GM12878 (cell line): ENCODE results near the gene DHCR7. TPM values are rescaled to one million over a fixed set of nuclear protein-coding genes. Genes with fewer than 3 reads are reported as not detected.

Experiments used
- ATAC-seq: fragments of 200-7000 bp; cut with Tn5 transposase; 3 replicates; pipeline ENCODE4 v1.9.1; 2020; ENCODE audit warnings: mild to moderate bottlenecking, moderate library complexity
- BruUV-seq: library from RNA; stranded (reverse); fragments of 400-500 nt; replicated peaks from 2 replicates; lab custom pipeline; 2021; lab: Mats Ljungman, UMichigan
- CTCF ChIA-PET: fragments of 300-600 bp; sonication (Branson Sonifier 250); formaldehyde crosslinking; extraction: SDS; loops from one replicate; lab custom pipeline; 2021; ENCODE audit warnings: inconsistent platforms; lab: Yijun Ruan, JAX
- POLR2A ChIA-PET: fragments of 350-600 bp; formaldehyde crosslinking; extraction: SDS; loops from one replicate; lab custom pipeline; 2021; ENCODE audit warnings: inconsistent platforms; lab: Charles Lee
- RAD21 ChIA-PET: fragments of 300-600 bp; sonication (Branson Sonifier 250); formaldehyde crosslinking; loops from one replicate; lab custom pipeline; 2023; ENCODE audit warnings: antibody characterized with exemption; ENCODE audit not compliant: unreplicated experiment; lab: Charles Lee
- SMC1A ChIA-PET: fragments of 300-600 bp; sonication (Branson Sonifier 250); formaldehyde crosslinking; loops from one replicate; lab custom pipeline; 2023; ENCODE audit not compliant: unreplicated experiment, uncharacterized antibody; lab: Charles Lee
- DNase-seq: peaks from one replicate; pipeline ENCODE4 v3.0.0-alpha.2; 2011; ENCODE audit warnings: low read depth, low spot score
- FAIRE-seq: peaks from 3 replicates; lab custom pipeline; 2011; peaks lifted over from hg19 to GRCh38; lab: Jason Lieb, UNC
- H2AFZ ChIP-seq: 2 replicates; pipeline ENCODE4 v1.6.0; 2011; ENCODE audit warnings: low read depth, low read length, control low read depth; ENCODE audit not compliant: control insufficient read depth
- H3K27ac ChIP-seq: 2 replicates; pipeline ENCODE4 v1.5.1; 2011; ENCODE audit warnings: control low read depth; ENCODE audit not compliant: control insufficient read depth, insufficient read depth
- H3K27me3 ChIP-seq, 2 experiments: replicated peaks in 1 of 2; 2 replicates each; pipeline versions ENCODE4 v1.6.0 to v1.6.1; 2011; ENCODE audit warnings: low read length in 1 of 2; ENCODE audit not compliant: control insufficient read depth in 2 of 2, insufficient read depth in 2 of 2
- H3K36me3 ChIP-seq, 2 experiments: 2 replicates each; pipeline ENCODE4 v1.5.1; 2011; ENCODE audit warnings: low read length in 1 of 2; ENCODE audit not compliant: control insufficient read depth in 2 of 2, insufficient read depth in 2 of 2
- H3K4me1 ChIP-seq: 2 replicates; pipeline ENCODE4 v1.6.1; 2011; ENCODE audit warnings: mild to moderate bottlenecking, low read length, moderate library complexity, mixed read lengths; ENCODE audit not compliant: control insufficient read depth, insufficient read depth
- H3K4me2 ChIP-seq: 2 replicates; pipeline ENCODE4 v1.6.0; 2011; ENCODE audit warnings: control low read depth; ENCODE audit not compliant: control insufficient read depth, insufficient read depth
- H3K4me3 ChIP-seq: fragments of 200-600 bp; sonication (generic); 2 replicates; pipeline ENCODE4 v1.5.1; 2016
- H3K79me2 ChIP-seq: 2 replicates; pipeline ENCODE4 v1.6.0; 2011; ENCODE audit warnings: low read length; ENCODE audit not compliant: control insufficient read depth, insufficient read depth
- H3K9ac ChIP-seq: 2 replicates; pipeline ENCODE4 v1.8.0; 2011; ENCODE audit warnings: low read length, control low read depth, mixed read lengths; ENCODE audit not compliant: control insufficient read depth, insufficient read depth
- H3K9me3 ChIP-seq: replicated peaks from 3 replicates; pipeline ENCODE4 v1.5.1; 2011; ENCODE audit warnings: mild to moderate bottlenecking, low read length; ENCODE audit not compliant: control insufficient read depth, insufficient read depth
- H4K20me1 ChIP-seq: 2 replicates; pipeline ENCODE4 v1.6.0; 2011; ENCODE audit not compliant: control insufficient read depth, insufficient read depth
- CBFB ChIP-seq: IDR thresholded peaks from 2 replicates; pipeline ENCODE4 v1.6.1; 2016; ENCODE audit warnings: antibody characterized with exemption, low read depth
- DPF2 ChIP-seq: fragments of 450-650 bp; IDR thresholded peaks from 2 replicates; pipeline ENCODE4 v1.6.1; 2017; ENCODE audit warnings: mild to moderate bottlenecking
- EP300 ChIP-seq, 2 experiments: fragments of 150-350 bp in 1 of 2; IDR thresholded peaks; 2 replicates each; pipeline ENCODE4 v1.6.1; 2011 to 2012; ENCODE audit warnings: low read depth in 2 of 2, low read length in 2 of 2, borderline replicate concordance in 1 of 2, improper control_type of control experiment in 1 of 2, inconsistent platforms in 1 of 2; ENCODE audit not compliant: control insufficient read depth in 1 of 2
- FOS ChIP-seq: IDR thresholded peaks from 3 replicates; pipeline ENCODE4 v1.6.1; 2011; ENCODE audit warnings: borderline replicate concordance; ENCODE audit not compliant: insufficient read length; ENCODE audit errors: extremely low read depth
- GATAD2B ChIP-seq: fragments of 450-650 bp; conservative IDR thresholded peaks from 2 replicates; pipeline ENCODE4 v1.6.1; 2017; ENCODE audit warnings: low read depth, mild to moderate bottlenecking, moderate library complexity
- IKZF1 ChIP-seq: fragments of 450-650 bp; conservative IDR thresholded peaks from 2 replicates; pipeline ENCODE4 v1.6.1; 2017; ENCODE audit warnings: antibody characterized with exemption, mild to moderate bottlenecking
- MEF2B ChIP-seq: fragments of 450-650 bp; IDR thresholded peaks from 2 replicates; pipeline ENCODE4 v1.6.1; 2018; ENCODE audit warnings: mild to moderate bottlenecking, moderate library complexity; ENCODE audit not compliant: partially characterized antibody, poor library complexity, severe bottlenecking
- MTA2 ChIP-seq: fragments of 450-650 bp; IDR thresholded peaks from 2 replicates; pipeline ENCODE4 v1.6.1; 2016; ENCODE audit warnings: low read depth, mild to moderate bottlenecking, moderate library complexity
- PML ChIP-seq: IDR thresholded peaks from 2 replicates; pipeline ENCODE4 v1.6.1; 2012; ENCODE audit warnings: low read length, inconsistent platforms
- SPI1 ChIP-seq: IDR thresholded peaks from 2 replicates; pipeline ENCODE4 v1.6.1; 2011; ENCODE audit warnings: low read depth, mild to moderate bottlenecking, low read length, moderate library complexity, borderline replicate concordance; ENCODE audit not compliant: insufficient read depth
- SREBF2 ChIP-seq: IDR thresholded peaks from 2 replicates; pipeline ENCODE4 v1.6.1; 2012; ENCODE audit warnings: mild to moderate bottlenecking, low read length
- STAT3 ChIP-seq: IDR thresholded peaks from 2 replicates; pipeline ENCODE4 v1.6.1; 2011; ENCODE audit warnings: low read depth, low read length, improper control_type of control experiment
- TARDBP ChIP-seq: IDR thresholded peaks from 2 replicates; pipeline ENCODE4 v1.6.1; 2016; ENCODE audit warnings: borderline replicate concordance
- in situ Hi-C: fragments of 300-500 bp; cut with MboI; formaldehyde crosslinking; loops from 9 replicates; pipeline ENCODE4 v1.14.3; 2018; ENCODE audit warnings: mixed read lengths
- intact Hi-C: fragments of 100-400 bp; cut with micrococcal nuclease; formaldehyde crosslinking; loops from one replicate; pipeline ENCODE4 v1.14.2; 2022; ENCODE audit not compliant: unreplicated experiment
- polyA plus RNA-seq, 11 experiments: library from polyadenylated mRNA; depleted of rRNA in 4 of 11; unstranded in 6 of 11; stranded (reverse) in 5 of 11; fragments of >200 nt; fragmentation: Nextera tagmentation in 4 of 11; fragmentation: Illumina TruSeq in 1 of 11; extraction: Ambion mirVana in 4 of 11; extraction: Trizol in 1 of 11; gene quantifications; 1 replicate in 1 of 11; 2 replicates in 10 of 11; pipeline versions ENCODE4 v1.2.1 to v1.2.3, GENCODE V29; 2011 to 2016; ENCODE audit warnings: inconsistent platforms in 2 of 11, missing spikeins in 2 of 11, low read depth in 1 of 11
- total RNA-seq, 4 experiments: library from RNA; depleted of rRNA in 3 of 4; stranded (reverse); fragments of >200 nt in 3 of 4; fragmentation: Illumina TruSeq in 1 of 4; extraction: Trizol in 1 of 4; gene quantifications; 2 replicates each; pipeline versions ENCODE4 v1.2.1 to v1.2.3, GENCODE V29; 2013 to 2021
- TF ChIP-seq, protein P1 (sequence below): fragments of 450-650 bp; IDR thresholded peaks from 2 replicates; pipeline ENCODE4 v1.6.1; 2017; ENCODE audit warnings: mild to moderate bottlenecking
- TF ChIP-seq, protein P2 (sequence below): fragments of 450-650 bp; IDR thresholded peaks from 2 replicates; pipeline ENCODE4 v1.6.1; 2017; ENCODE audit warnings: low read depth, mild to moderate bottlenecking, moderate library complexity
- TF ChIP-seq, protein P3 (sequence below): fragments of 450-650 bp; formaldehyde crosslinking; IDR thresholded peaks from 2 replicates; pipeline ENCODE4 v1.4.0; 2020; ENCODE audit warnings: mild to moderate bottlenecking, moderate library complexity

The DHCR7 gene
- total and polyA plus RNA-seq, 10 of the 15 experiments (the other 5 are each of a cell fraction or from before 2014, with no cell fraction given) = 4.2 to 115 (median 57.8) TPM

DNA sequence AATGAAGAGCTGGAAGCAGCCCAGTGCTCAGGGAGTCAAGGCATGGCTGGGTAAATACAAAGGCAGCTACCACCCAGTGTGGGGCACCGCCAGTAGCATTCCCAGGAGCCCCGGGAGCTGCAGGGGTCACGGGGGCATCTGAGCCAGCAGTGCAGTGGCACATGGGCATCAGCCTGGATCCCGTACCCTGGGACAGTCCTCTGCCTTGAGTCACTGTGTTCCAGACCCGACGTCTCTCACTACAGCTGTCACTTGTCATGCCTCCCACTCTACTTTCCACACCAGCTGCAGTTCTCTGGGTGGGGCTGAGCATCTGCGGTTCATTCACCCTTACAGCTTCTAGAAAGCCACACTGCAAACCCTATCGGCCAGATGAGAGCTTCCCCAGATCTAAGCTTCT lies 29.6 kb downstream of the DHCR7 start (continued):
- TF ChIP-seq MEF2B (peak; percentile 25), MTA2 (peak; percentile 40; the same call in 1 of the 2 replicates), SREBF2 (no peak), EP300 (IDR thresholded peaks at IDR 0.05; ENCODE audit: borderline replicate concordance in 1 of 2, control insufficient read depth in 1 of 2, low read depth in 2 of 2, low read length in 2 of 2) (peak in 1 of 2 experiments; percentile 60; a peak in 1 of 4 replicates), FOS (no peak), IKZF1 (peak; percentile 70), DPF2 (peak; percentile 73; the same call in 1 of the 2 replicates)

DNA sequence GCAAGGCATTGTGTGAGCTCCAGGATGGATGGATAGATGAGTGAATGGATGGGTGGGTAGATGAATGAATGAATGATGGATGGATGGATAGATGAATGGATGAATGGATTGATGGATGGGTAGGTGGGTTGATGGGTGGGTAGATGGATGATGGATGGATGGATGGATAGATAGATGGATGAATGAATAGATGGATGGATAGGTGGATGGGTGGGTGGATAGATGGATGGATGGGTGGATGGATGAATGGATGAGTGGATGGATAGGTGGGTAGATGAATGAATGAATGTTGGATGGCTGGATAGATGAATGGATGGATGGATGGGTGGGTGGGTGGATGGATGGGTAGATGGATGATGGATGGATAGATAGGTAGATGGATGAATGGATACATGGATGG lies 33.5 kb downstream of the DHCR7 start:
- CTCF ChIA-PET = no interaction called here
- FAIRE-seq = no peak
- DNase-seq = no peak
- RAD21 ChIA-PET = no interaction called here
- SMC1A ChIA-PET = no interaction called here
- ATAC-seq = no peak
- intact Hi-C loops (no loop called here), in situ Hi-C loops (loop anchor here (5.0 kb wide), 1 partner anchor 602 kb away; no protein-coding TSS in a partner anchor)
- Histone ChIP-seq H3K27me3 (no peaks in the 10 kb centered on the region), H3K27ac (no peak overlapping the region), H3K79me2 (no peaks in the 10 kb centered on the region), H3K9ac (no peak overlapping the region), H3K4me1 (peaks cover 12% of the 10 kb centered on the region), H2AFZ (no peak overlapping the region), H3K4me3 (no peak overlapping the region), H3K9me3 (no peaks in the 10 kb centered on the region), H3K4me2 (no peak overlapping the region), H4K20me1 (no peaks in the 10 kb centered on the region), H3K36me3 (no peaks in the 10 kb centered on the region)
- no TSS peak for BruUV-seq
- POLR2A ChIA-PET = no interaction called here
- TF ChIP-seq PML (no peak), CBFB (no peak), GATAD2B (no peak), STAT3 (no peak), SPI1 (no peak), TARDBP (no peak)
- TF ChIP-seq, protein P1, sequence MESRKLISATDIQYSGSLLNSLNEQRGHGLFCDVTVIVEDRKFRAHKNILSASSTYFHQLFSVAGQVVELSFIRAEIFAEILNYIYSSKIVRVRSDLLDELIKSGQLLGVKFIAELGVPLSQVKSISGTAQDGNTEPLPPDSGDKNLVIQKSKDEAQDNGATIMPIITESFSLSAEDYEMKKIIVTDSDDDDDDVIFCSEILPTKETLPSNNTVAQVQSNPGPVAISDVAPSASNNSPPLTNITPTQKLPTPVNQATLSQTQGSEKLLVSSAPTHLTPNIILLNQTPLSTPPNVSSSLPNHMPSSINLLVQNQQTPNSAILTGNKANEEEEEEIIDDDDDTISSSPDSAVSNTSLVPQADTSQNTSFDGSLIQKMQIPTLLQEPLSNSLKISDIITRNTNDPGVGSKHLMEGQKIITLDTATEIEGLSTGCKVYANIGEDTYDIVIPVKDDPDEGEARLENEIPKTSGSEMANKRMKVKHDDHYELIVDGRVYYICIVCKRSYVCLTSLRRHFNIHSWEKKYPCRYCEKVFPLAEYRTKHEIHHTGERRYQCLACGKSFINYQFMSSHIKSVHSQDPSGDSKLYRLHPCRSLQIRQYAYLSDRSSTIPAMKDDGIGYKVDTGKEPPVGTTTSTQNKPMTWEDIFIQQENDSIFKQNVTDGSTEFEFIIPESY = no peak
- TF ChIP-seq, protein P2, sequence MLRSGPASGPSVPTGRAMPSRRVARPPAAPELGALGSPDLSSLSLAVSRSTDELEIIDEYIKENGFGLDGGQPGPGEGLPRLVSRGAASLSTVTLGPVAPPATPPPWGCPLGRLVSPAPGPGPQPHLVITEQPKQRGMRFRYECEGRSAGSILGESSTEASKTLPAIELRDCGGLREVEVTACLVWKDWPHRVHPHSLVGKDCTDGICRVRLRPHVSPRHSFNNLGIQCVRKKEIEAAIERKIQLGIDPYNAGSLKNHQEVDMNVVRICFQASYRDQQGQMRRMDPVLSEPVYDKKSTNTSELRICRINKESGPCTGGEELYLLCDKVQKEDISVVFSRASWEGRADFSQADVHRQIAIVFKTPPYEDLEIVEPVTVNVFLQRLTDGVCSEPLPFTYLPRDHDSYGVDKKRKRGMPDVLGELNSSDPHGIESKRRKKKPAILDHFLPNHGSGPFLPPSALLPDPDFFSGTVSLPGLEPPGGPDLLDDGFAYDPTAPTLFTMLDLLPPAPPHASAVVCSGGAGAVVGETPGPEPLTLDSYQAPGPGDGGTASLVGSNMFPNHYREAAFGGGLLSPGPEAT = no peak
- TF ChIP-seq, protein P3, sequence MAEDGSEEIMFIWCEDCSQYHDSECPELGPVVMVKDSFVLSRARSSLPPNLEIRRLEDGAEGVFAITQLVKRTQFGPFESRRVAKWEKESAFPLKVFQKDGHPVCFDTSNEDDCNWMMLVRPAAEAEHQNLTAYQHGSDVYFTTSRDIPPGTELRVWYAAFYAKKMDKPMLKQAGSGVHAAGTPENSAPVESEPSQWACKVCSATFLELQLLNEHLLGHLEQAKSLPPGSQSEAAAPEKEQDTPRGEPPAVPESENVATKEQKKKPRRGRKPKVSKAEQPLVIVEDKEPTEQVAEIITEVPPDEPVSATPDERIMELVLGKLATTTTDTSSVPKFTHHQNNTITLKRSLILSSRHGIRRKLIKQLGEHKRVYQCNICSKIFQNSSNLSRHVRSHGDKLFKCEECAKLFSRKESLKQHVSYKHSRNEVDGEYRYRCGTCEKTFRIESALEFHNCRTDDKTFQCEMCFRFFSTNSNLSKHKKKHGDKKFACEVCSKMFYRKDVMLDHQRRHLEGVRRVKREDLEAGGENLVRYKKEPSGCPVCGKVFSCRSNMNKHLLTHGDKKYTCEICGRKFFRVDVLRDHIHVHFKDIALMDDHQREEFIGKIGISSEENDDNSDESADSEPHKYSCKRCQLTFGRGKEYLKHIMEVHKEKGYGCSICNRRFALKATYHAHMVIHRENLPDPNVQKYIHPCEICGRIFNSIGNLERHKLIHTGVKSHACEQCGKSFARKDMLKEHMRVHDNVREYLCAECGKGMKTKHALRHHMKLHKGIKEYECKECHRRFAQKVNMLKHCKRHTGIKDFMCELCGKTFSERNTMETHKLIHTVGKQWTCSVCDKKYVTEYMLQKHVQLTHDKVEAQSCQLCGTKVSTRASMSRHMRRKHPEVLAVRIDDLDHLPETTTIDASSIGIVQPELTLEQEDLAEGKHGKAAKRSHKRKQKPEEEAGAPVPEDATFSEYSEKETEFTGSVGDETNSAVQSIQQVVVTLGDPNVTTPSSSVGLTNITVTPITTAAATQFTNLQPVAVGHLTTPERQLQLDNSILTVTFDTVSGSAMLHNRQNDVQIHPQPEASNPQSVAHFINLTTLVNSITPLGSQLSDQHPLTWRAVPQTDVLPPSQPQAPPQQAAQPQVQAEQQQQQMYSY (CRISPR knock-in tag) = no peak
